Mononuclear cell (primary cell): ENCODE data around the gene CATSPERD. TPM values are rescaled to one million over a fixed set of nuclear protein-coding genes. Genes with fewer than 3 reads are reported as not detected.
"Not testable (repeated sequence)": the region's sequence is repeated elsewhere in the genome, so short reads cannot be mapped to it uniquely, and the experiment has no call there.

Experiments used
- H3K27me3 ChIP-seq: 2 replicates; pipeline ENCODE4 v1.6.0; 2011; ENCODE audit warnings: low read length, control low read depth; ENCODE audit not compliant: insufficient read depth
- H3K4me1 ChIP-seq: 2 replicates; pipeline ENCODE4 v1.5.1; 2011; ENCODE audit warnings: mild to moderate bottlenecking, low read length, control low read depth; ENCODE audit not compliant: insufficient read depth
- H3K4me3 ChIP-seq: 2 replicates; pipeline ENCODE4 v1.5.1; 2011; ENCODE audit warnings: mild to moderate bottlenecking, low read length, moderate library complexity
- H3K9me3 ChIP-seq: 2 replicates; pipeline ENCODE4 v1.5.1; 2011; ENCODE audit warnings: low read depth, mild to moderate bottlenecking, control low read depth, low read length
- total RNA-seq: library from RNA; depleted of rRNA; stranded (reverse); fragments of >200 nt; gene quantifications from one replicate; pipeline ENCODE4 v1.2.3, GENCODE V29; 2012

CATSPERD gene
- total RNA-seq, 1 donor = not detected

DNA sequence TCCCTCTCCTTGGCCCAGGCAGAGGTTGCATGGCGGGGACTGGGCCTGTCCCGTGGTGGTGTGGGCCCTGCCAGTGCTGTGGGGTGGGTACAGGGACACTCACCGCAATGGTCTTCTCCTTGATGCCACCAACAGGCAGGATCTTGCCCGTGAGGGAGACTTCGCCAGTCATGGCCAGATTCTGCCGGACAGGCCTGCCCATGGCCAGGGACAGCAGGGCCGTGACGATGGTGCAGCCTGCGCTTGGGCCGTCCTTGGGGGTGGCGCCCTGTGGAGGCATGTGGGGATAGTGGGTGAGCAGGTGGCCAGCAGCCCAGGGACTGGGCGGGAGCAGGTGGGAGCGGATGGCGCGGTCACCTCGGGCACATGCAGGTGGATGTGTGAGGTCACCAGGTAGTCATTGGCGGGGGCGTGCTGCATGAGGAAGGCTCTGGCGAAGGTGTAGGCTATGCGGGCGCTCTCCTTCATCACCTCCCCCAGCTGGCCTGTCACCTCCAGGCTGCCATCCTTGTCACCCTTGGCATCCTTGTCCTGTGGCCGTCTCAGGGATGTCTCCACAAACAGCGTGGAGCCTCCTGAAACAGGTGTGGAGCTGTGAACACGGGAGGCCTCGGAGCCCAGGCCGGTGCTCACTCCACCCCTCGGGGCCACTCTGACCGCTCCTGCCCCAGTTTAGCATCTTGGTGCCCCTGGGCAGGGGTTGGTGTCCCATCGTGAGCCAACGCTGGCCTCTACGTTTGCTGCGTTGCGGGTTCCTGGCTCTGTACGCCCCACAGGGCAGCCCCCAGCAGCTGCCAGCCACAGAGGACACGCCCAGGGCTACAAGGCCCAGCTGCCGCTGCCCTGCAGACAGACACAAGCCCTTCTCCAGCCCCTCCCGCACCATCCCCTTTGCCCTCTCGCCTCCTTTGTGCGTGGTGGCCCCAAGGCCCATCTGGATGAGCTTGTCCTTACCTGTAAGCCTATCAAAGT is 27.0 kb upstream of the CATSPERD start:
- H3K27me3 ChIP-seq = no peaks in the 10 kb centered on the region
- H3K4me3 ChIP-seq = no peak overlapping the region
- H3K4me1 ChIP-seq = peaks cover 20% of the 10 kb centered on the region
- no peaks in the 10 kb centered on the region for H3K9me3 ChIP-seq

DNA sequence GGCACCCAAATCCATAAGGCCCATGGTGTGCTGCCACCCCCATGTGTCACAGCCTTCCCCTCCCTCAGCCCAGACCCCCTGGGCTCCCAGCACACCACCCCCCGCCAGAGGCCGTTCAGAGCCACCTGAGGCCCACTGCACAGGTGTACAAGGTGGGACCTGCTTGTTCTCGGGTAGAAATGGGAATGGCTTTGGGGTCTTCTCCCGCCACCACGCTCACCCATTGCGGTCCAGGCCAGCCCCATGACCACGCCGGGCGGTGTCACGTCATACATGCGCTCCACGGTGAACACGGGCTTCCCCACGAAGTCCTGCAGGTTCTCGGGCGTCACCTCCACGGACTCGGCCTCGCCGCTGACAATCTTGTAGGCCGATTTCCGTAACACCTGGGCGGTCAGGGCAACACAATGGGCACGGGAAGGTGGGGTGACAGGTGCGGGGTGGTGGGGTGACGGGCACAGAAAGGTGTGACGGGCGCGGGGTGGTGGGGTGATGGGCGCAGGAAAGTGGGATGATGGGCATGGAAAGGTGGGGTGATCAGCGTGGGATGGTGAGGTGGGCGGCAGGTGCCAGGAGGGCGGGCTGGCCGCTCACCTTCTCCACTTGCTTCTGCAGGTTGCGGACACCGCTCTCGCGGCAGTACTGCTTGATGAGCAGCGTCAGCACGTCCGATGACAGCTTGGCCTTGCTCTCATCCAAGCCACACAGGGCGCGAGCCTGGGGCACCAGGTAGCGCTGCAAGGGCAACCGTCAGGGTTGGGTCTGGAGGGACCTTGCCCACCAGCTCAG is 26.1 kb upstream of the CATSPERD start:
- H3K4me1 ChIP-seq = peaks cover 20% of the 10 kb centered on the region
- no peaks in the 10 kb centered on the region for H3K9me3 ChIP-seq
- H3K27me3 ChIP-seq = no peaks in the 10 kb centered on the region
- H3K4me3 ChIP-seq = no peak overlapping the region

DNA sequence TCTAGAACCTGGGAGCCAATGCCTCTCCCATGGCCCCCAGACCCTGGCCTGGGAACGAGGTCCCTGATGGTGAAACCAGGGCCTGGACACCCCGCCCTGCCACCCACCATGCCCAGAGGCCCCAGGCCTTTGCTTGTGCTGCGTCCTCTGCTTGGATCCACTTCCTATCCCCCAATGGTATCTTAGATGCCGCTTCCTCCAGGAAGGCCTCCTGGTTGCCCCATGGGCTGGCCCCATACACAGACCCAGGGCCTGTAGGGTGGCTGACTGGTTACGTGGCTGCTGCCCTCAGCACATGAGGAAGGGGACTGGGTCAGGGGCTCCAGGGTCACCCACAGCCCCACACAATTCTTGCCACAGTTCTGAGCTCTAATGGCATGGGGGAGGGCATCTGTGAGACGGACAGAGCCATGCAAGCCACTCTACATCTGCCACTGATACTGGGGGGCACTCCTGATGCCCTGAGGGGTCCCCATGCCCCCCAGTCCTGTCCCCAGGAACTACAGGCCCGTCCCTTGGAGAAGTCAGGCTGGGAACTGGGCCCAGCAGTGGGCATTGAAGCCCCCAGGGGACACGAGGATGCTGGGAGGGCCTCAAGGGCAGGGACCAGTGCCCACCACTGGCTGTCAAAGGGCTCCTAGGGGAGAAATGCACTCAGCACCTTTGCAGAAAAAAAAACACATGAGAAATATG is 25.3 kb upstream of the CATSPERD start:
- H3K4me3 ChIP-seq = no peak overlapping the region
- no peaks in the 10 kb centered on the region for H3K9me3 ChIP-seq
- peaks cover 16% of the 10 kb centered on the region for H3K4me1 ChIP-seq
- no peaks in the 10 kb centered on the region for H3K27me3 ChIP-seq

DNA sequence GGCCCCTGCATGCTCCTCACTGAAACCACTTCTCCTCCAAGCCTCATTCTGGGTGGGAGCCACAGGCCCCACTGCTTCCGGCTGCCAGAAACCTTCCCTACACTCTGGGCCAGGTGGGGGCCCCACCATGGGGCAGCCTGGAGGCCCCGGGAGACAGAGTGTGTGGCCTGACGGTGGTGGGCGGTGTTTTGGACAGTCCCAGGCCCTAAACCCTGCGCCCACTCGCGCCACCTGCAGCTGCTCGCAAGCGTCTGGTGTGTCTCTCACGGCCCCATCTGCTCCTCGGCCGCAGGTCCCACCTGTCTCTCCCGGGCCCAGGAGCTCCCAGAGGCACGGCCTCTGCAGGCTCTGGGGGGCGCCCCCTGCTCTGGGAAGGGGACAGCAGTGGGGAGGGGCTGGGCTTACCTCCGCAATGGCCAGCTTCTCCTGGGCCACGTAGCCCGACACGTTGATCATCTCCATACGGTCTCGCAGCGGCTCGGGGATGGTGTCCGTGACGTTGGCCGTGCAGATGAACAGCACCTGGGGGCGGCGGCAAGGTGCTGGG is 24.7 kb upstream of the CATSPERD start:
- H3K9me3 ChIP-seq = no peaks in the 10 kb centered on the region
- no peaks in the 10 kb centered on the region for H3K27me3 ChIP-seq
- H3K4me1 ChIP-seq = peaks cover 15% of the 10 kb centered on the region
- H3K4me3 ChIP-seq = no peak overlapping the region

DNA sequence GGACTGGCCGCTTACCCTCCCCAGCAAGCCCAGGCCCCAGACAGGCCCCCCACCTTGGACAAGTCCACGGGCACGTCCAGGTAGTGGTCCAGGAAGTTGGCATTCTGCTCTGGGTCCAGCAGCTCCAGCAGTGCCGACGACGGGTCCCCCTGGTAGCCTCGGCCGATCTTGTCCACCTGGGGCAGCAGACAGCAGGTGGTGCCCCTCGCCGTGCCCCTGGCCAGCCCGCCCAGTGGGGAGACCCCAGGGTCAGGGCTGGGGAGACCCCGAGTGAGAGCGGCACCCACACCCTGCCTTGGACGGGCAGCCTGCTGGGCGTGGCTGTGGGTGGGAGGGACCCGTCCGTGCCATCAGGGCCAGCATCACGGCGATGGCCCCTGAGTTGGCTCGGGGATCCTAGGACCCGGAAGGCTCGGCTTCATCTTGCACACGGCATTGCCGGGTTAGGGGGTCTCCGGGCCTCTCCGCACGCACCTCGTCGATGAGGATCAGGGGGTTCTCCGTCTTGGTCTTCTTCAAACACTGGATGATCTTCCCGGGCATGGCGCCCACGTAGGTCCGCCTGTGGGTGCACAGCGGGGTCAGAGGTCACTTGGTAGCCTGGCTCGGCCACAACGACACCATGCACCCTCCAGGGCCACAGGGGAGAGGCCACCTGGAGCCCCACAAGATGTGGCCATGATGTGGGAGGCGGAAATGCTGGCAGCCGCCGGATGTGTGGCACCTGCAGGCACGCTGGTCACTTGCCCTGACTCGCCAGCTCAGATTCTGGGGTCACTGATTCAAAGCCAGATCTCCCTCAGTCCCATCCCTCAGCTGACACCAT is 24.0 kb upstream of the CATSPERD start:
- no peak overlapping the region for H3K4me3 ChIP-seq
- no peaks in the 10 kb centered on the region for H3K27me3 ChIP-seq
- H3K4me1 ChIP-seq = peaks cover 8% of the 10 kb centered on the region
- no peaks in the 10 kb centered on the region for H3K9me3 ChIP-seq

DNA sequence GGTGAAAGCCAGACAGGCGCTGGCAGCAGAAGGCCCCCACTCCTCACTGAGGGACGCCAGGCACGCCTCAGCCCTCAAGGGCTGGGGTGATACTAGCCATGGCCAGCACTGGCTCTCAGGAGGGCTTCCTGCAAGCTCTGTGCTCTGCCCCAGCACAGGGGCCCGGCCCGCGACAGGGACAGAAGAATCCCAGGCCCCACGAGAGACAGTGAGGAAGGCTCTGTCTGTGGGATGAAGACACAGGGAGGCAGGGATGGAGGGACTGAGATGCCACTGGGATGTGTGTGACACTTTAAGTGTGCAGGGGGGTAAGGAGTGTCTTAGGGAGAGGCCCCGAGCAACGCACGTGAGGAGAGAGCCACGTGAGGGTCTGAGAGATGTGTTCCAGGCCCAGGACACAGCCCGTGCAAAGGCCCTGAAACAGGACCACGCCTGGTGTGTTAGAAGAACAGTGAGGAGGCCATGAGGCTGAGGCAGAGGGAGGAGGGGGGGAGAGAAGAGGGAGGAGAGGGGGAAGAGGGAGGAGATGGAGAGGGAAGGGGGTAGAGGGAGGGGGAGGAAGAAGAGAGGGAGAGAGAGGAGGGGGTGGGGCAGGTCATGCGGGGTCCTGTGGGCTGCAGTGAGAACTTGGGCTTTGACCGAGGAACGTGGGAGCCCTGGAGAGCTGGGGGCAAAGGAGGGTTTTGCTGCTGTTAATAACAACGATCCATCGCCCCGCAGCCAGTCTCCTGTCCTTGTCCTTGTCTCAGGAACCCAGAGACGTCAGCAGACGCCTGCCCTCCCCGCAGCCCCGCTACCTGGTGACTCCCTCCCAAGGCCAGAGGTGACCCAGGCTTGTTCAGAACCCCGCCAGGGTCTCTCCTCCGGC is 23.2 kb upstream of the CATSPERD start:
- Histone ChIP-seq H3K27me3 (no peaks in the 10 kb centered on the region), H3K4me1 (no peaks in the 10 kb centered on the region), H3K4me3 (no peak overlapping the region), H3K9me3 (no peaks in the 10 kb centered on the region)

DNA sequence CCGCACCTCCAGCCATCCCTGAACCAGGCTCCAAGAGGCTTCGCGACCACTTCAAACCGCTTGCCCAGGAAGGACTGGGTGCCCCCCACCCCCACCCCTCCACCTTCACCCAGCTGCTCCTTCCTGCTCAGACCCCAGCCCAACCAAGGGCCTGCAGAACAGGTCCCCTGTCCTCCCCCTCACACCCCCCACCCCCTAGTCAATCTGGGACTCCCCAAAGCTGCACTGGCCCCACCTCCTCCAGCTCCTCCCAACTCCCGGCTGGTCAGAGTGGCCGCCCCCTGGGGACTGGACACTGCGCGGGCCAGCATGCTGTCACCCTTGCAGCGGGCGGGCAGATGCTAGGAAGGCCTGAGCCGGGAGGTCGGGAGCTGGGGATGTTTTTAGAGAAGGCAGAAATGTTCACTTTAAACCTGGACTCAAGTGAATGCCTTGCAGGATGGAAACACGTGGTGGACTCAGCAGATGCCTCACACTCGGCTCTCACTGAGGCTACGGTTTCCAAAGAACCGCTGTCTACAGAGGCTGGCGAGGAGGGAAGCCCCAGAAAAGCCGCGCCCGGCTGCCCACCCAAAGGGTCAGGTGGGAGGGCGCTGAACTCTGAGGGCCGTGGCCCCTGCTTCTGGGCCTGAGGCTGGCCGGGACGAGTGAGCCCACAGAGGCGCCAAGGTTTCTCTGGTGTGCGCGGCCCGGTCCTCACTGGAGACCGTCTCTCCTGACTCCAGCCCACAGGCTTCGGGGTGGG is 22.4 kb upstream of the CATSPERD start:
- Histone ChIP-seq H3K9me3 (no peaks in the 10 kb centered on the region), H3K4me1 (no peaks in the 10 kb centered on the region), H3K27me3 (no peaks in the 10 kb centered on the region), H3K4me3 (no peak overlapping the region)

DNA sequence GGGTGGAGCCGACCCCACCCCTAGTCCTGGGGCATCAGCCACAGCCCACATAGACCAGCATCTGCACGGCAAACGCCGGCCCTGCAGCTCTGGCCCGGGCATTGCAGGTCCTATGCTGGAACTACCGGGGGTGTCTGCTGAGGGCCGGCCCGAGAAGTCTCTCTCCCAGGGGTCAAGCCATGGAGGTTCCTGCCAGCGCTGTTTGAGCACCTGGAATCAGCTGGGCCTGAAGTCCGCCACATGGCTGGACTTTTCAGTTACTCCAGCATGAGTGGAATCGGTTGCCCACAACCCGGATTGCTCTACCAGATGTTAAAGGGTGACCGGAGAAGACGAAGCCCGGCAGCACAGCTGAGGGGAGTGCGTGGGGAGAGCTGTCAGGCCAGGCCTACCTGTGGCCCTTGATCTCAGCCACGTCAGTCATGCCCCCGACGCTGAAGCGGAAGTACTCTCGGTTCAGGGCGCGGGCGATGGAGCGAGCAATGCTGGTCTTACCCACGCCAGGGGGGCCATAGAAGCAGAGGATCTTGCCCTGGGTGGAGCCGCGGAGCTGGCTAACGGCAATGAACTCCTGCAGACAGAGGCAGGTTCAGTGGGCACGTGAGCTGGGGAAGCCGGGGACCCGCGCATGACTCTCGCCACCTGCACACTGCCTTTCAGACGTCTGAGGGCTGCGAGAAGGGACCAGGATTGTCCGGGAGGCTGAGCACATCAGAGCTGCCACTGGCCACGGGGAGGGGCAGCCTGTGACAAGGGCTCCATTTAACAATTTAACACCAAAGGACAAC is 21.6 kb upstream of the CATSPERD start:
- Histone ChIP-seq H3K27me3 (no peaks in the 10 kb centered on the region), H3K4me3 (no peak overlapping the region), H3K4me1 (no peaks in the 10 kb centered on the region), H3K9me3 (no peaks in the 10 kb centered on the region)

DNA sequence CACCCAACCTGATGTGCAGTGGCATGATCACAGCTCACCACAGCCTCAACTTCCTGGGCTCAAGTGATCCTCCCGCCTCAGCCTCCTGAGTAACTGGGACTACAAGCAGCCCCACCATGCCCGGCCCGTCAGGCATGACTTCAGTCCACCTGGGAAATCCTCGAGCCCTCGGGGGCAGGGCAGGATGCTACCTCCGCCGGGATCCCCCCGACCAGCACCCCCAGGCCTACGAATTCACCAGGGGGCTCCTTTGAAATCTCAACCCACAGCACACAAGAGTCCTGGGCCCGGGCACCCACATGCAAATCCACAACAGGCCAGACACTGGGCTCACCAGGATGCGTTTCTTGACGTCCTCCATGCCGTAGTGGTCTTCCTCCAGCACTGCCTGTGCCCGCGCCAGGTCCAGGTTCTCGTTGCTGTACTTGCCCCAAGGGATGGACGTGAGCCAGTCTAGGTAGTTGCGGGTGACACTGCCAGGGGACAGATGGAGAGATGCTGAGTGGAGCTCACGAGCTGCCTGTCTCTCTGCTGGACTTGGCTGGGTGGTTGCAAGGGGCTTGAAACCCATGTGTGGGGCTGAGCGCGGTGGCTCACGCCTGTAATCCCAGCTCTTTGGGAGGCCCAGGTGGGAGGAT is 19.9 kb upstream of the CATSPERD start:
- no peaks in the 10 kb centered on the region for H3K27me3 ChIP-seq
- H3K4me1 ChIP-seq = no peaks in the 10 kb centered on the region
- no peaks in the 10 kb centered on the region for H3K9me3 ChIP-seq
- no peak overlapping the region for H3K4me3 ChIP-seq

DNA sequence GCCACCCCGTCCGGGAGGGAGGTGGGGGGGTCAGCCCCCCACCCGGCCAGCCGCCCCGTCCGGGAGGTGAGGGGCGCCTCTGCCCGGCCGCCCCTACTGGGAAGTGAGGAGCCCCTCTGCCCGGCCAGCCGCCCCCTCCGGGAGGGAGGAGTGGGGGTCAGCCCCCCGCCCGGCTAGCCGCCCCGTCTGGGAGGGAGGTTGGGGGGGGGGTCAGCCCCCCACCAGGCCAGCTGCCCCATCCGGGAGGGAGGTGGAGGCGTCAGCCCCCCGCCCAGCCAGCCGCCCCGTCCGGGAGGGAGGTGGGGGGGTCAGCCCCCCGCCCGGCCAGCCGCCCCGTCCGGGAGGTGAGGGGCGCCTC is 18.4 kb upstream of the CATSPERD start:
- not testable (repeated sequence) for H3K9me3 ChIP-seq, H3K27me3 ChIP-seq, H3K4me3 ChIP-seq, H3K4me1 ChIP-seq

DNA sequence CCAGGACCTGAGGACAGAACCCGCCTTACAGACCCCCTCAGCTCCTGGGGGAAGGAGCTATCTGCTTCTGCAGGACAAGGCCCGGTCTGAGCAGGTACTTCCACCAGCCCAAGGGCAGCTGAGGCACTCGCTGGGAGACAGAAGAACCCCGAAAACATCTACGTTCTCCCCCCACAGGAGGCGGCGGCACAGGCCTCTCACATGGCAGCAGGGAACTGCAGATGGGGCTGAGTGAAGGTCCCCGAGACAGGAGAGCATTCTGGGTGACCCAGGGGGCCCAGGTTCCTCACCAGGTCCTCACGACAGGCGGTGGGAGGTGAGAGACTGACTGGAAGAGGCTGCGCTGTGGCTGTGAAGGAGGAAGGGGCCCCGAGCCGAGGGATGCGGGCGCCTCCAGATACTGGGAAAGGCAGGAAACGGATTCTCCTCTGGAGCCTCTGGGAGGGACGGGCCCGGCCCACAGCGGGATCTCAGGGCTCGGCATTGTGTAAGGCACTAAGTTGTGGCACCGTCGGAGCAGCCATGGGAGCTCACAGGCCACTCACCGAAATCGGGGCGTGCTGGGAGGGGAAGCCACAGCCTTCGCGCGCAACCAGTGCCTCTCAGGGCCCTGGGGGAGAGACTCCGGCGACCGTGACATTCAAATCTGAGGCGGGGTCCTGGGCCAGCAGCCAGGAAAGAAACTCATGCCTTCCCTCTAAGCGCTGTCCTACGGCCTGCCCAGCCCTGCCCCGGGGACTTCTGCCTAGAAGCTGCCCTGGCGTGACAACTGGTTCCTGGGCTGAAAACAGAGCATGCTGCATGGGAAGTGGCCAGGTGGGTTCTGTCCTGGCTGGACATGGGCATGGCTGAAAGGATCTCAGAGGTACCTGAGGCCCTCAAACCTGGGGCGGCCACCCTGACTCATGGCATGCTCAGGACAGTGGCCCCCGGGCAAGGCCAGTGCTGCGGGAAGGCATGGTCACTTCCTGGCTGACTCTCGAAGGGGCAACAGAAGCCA is 16.3 kb upstream of the CATSPERD start:
- H3K9me3 ChIP-seq = no peaks in the 10 kb centered on the region
- no peaks in the 10 kb centered on the region for H3K4me1 ChIP-seq
- H3K4me3 ChIP-seq = no peak overlapping the region
- H3K27me3 ChIP-seq = no peaks in the 10 kb centered on the region
